Esophagus squamous epithelium (tissue), 5 donors: ENCODE measurements around the gene NUCB1. TPM values are rescaled to one million over a fixed set of nuclear protein-coding genes. Genes with fewer than 3 reads are reported as not detected.

ENCODE experiments used
- DNase-seq: peaks from one replicate; lab custom pipeline; 2025; lab: John Stamatoyannopoulos, UW
- H3K27ac ChIP-seq, 4 donors: fragments of 200-600 bp; sonication (generic); one replicate each; pipeline ENCODE4 v1.5.1; 2016 to 2019; ENCODE audit warnings: mild to moderate bottlenecking in 1 of 4
- H3K27me3 ChIP-seq, 4 donors: fragments of 200-600 bp; sonication (generic); 1 replicate in 3 of 4; 2 replicates in 1 of 4; pipeline versions ENCODE4 v1.5.1 to v1.6.0; 2017 to 2021; ENCODE audit warnings: antibody characterized with exemption in 1 of 4
- H3K36me3 ChIP-seq, 3 donors: fragments of 200-600 bp; sonication (generic); one replicate each; pipeline ENCODE4 v1.5.1; 2016 to 2019
- H3K4me1 ChIP-seq, 3 donors: fragments of 200-600 bp; sonication (generic); one replicate each; pipeline ENCODE4 v1.5.1; 2017 to 2019
- H3K4me3 ChIP-seq, 4 donors: fragments of 200-600 bp; sonication (generic); 1 replicate in 3 of 4; 2 replicates in 1 of 4; pipeline ENCODE4 v1.5.1; 2016 to 2019; ENCODE audit warnings: mild to moderate bottlenecking in 2 of 4, moderate library complexity in 1 of 4
- H3K9me3 ChIP-seq, 3 donors: fragments of 200-600 bp; sonication (generic); one replicate each; pipeline ENCODE4 v1.5.1; 2016 to 2019
- CTCF ChIP-seq, 6 experiments: fragments of 450-650 bp in 4 of 6; fragments of 200-600 bp in 2 of 6; sonication (generic) in 2 of 6; IDR thresholded peaks; one replicate each; pipeline ENCODE4 v1.5.1; 2016 to 2019; ENCODE audit warnings: antibody characterized with exemption in 6 of 6, mild to moderate bottlenecking in 4 of 6, moderate library complexity in 4 of 6
- POLR2A ChIP-seq, 4 donors: fragments of 450-650 bp; IDR thresholded peaks; one replicate each; pipeline ENCODE4 v1.6.1; 2017; ENCODE audit warnings: antibody characterized with exemption in 4 of 4, mild to moderate bottlenecking in 4 of 4, moderate library complexity in 3 of 4
- WGBS, 2 donors: methylation state at CpG; one replicate each; pipeline ENCODE4 v1.1.5; 2018; 5-methylcytosine and 5-hydroxymethylcytosine counted together
- intact Hi-C: fragments of 100-400 bp; cut with DNase I; formaldehyde crosslinking; loops from one replicate; pipeline ENCODE4 v1.15.0; 2022
- total RNA-seq, 4 donors: library from RNA; depleted of rRNA; stranded (reverse); fragments of >200 nt; gene quantifications; one replicate each; pipeline ENCODE4 v1.1.0, GENCODE V29; 2016
- donor health status: DM: yes; HTN: yes; CAD: no.

Gene NUCB1
- total RNA-seq, 4 donors from 2014 or later, result 93.5 to 186 (median 157) TPM

GRCh38 chr19:48963371-48964204 lies 63.5 kb downstream of the NUCB1 start:
- Histone ChIP-seq H3K36me3 (peaks cover under 1 to 27% (median 2%) of the 10 kb centered on the region in 3 donors), H3K27me3 (no peaks in the 10 kb centered on the region), H3K9me3 (no peaks in the 10 kb centered on the region), H3K27ac (peak overlapping the region; percentile 84 to 95 (median 94)), H3K4me3 (peak overlapping the region; percentile 1 to 97 (median 84)), H3K4me1 (peaks cover 43 to 66% (median 44%) of the 10 kb centered on the region in 3 donors)
- peak in 1 of 4 donors; percentile 50 for TF ChIP-seq POLR2A (IDR thresholded peaks at IDR 0.05)
- TF ChIP-seq CTCF (IDR thresholded peaks at IDR 0.05), result no peak
- DNase-seq, result no peak
- WGBS, 2 donors, result 5 to 12% methylated on average over 13 to 23 of the region's 28 CpGs
- intact Hi-C loops, result no loop called here

GRCh38 chr19:48964205-48965039 lies 64.3 kb downstream of the NUCB1 start:
- no peaks in the 10 kb centered on the region for H3K9me3 ChIP-seq
- H3K36me3 ChIP-seq, result peaks cover 9 to 35% (median 11%) of the 10 kb centered on the region in 3 donors
- peaks cover 43 to 72% (median 44%) of the 10 kb centered on the region in 3 donors for H3K4me1 ChIP-seq
- no peak for DNase-seq
- 17 to 37% methylated on average over 8 of the region's 19 CpGs for WGBS, 2 donors
- no peaks in the 10 kb centered on the region for H3K27me3 ChIP-seq
- intact Hi-C loops, result no loop called here
- no peak for TF ChIP-seq CTCF (IDR thresholded peaks at IDR 0.05)
- peak overlapping the region; percentile 68 to 97 (median 84) for H3K4me3 ChIP-seq
- H3K27ac ChIP-seq, result peak overlapping the region; percentile 84 to 95 (median 94)

GRCh38 chr19:48965040-48965805 lies 65.1 kb downstream of the NUCB1 start, which contains the start of gene FTL:
Gene FTL, plus strand, starts transcription at chr19:48965309. Its CDS starts 199 bp downstream, at chr19:48965508.
- Histone ChIP-seq H3K4me1 (peaks cover 43 to 72% (median 44%) of the 10 kb centered on the region in 3 donors), H3K36me3 (peaks cover 17 to 43% (median 19%) of the 10 kb centered on the region in 3 donors), H3K27ac (peak within 1 kb of the TSS; percentile 84 to 95 (median 94)), H3K4me3 (peak within 1 kb of the TSS; percentile 68 to 97 (median 84)), H3K9me3 (no peaks in the 10 kb centered on the region), H3K27me3 (no peaks in the 10 kb centered on the region)
- intact Hi-C loops, result no loop called here
- TF ChIP-seq POLR2A (IDR thresholded peaks at IDR 0.05), result peak in 3 of 4 donors; percentile 33 to 99 (median 99)
- TF ChIP-seq CTCF (IDR thresholded peaks at IDR 0.05), result peak in 1 of 6 experiments; percentile 1
- 0 to 1% methylated on average over 24 to 31 of the region's 52 CpGs for WGBS, 2 donors
- DNase-seq, result peak; percentile 90

GRCh38 chr19:48965806-48966540 lies 65.9 kb downstream of the NUCB1 start:
- intact Hi-C loops, result no loop called here
- 8% methylated on average over 30 of the region's 36 CpGs for WGBS, 2 donors
- peak; percentile 57 for DNase-seq

More at GRCh38 chr19:48965806-48966540, 65.9 kb downstream of the NUCB1 start:
- TF ChIP-seq POLR2A (IDR thresholded peaks at IDR 0.05) (no peak), CTCF (IDR thresholded peaks at IDR 0.05) (no peak)
- H3K27ac ChIP-seq, result peak overlapping the region; percentile 84 to 95 (median 94)
- H3K36me3 ChIP-seq, result peaks cover 22 to 51% (median 23%) of the 10 kb centered on the region in 3 donors
- peaks cover 44 to 78% (median 46%) of the 10 kb centered on the region in 3 donors for H3K4me1 ChIP-seq
- H3K9me3 ChIP-seq, result no peaks in the 10 kb centered on the region
- H3K4me3 ChIP-seq, result peak overlapping the region; percentile 68 to 97 (median 84)
- H3K27me3 ChIP-seq, result no peaks in the 10 kb centered on the region
